ENCODE measurements around the gene EXOSC2. TPM values are rescaled to one million over a fixed set of nuclear protein-coding genes. Genes with fewer than 3 reads are reported as not detected.

EXOSC2 gene
- total and polyA plus RNA-seq, 4 donors = 9.5 to 20.2 (median 17.8) TPM

DNA sequence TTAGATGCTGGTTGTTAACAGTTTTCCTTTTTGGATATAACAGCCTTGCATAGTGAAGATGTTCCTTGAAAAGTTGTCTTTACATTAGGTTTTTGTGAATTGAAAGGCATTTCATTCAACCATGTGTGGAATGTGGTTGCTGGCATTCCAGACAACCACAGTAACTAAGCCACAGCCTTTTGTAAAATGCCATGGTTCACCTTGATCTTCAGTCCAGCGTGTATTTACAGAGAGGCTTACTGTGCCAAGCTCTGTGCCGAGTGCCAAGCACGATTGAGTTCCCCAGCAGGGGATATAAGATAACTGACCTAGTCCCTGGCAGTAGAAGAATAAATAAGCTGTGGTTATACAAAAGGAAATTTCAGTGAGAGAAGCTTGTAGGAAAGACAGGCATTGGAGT is 4.9 kb downstream of the EXOSC2 start:
- no peak overlapping the region for H3K27ac ChIP-seq (ENCODE audit: low read depth in 1 of 2, low read length in 2 of 2)
- H3K4me1 ChIP-seq (ENCODE audit: control insufficient read depth in 1 of 2, insufficient read depth in 2 of 2, low read length in 2 of 2) = no peaks in the 10 kb centered on the region
- no peaks in the 10 kb centered on the region for H3K27me3 ChIP-seq (ENCODE audit: control insufficient read depth in 1 of 2, insufficient read depth in 2 of 2, low read length in 1 of 2)
- H3K36me3 ChIP-seq (ENCODE audit: control insufficient read depth in 1 of 2, insufficient read depth in 2 of 2, low read length in 1 of 2) = peaks cover 0 to 10% of the 10 kb centered on the region in 2 donors
- no peaks in the 10 kb centered on the region for H3K9me3 ChIP-seq (ENCODE audit: control insufficient read depth, low read length)
- peak in 1 of 2 donors; percentile 19 for DNase-seq
- 39 to 48% methylated on average over 3 of the region's 3 CpGs for WGBS, 2 donors
- H3K4me3 ChIP-seq (ENCODE audit: low read length in 2 of 2) = no peak overlapping the region
- intact Hi-C loops (cut with DNase I) = no loop called here
- no peak for ATAC-seq (ENCODE audit: low FRiP score)

DNA sequence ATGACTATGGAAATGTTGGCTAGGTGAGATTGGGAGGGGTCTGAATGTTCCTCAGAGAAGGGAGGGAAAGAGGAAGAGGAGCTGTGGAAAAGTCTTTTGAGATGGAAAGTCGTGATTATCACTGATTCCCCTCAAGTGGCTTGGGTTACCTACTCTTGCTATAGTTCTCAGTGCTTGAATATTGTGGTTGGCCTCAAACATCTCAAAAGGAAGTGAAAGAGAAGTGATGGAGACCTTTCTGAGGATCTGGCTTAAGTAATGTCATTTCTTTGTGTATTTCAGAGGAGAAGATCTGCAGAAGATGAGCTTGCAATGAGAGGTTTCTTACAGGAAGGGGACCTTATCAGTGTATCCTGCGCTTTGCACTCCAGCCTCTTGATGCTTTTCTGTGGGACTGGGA is 5.5 kb downstream of the EXOSC2 start:
- intact Hi-C loops (cut with DNase I) = no loop called here
- no peak overlapping the region for H3K4me3 ChIP-seq (ENCODE audit: low read length in 2 of 2)
- no peaks in the 10 kb centered on the region for H3K4me1 ChIP-seq (ENCODE audit: control insufficient read depth in 1 of 2, insufficient read depth in 2 of 2, low read length in 2 of 2)
- 91 to 97% methylated on average over 2 of the region's 2 CpGs for WGBS, 2 donors
- ATAC-seq (ENCODE audit: low FRiP score) = no peak
- H3K9me3 ChIP-seq (ENCODE audit: control insufficient read depth, low read length) = no peaks in the 10 kb centered on the region
- H3K27ac ChIP-seq (ENCODE audit: low read depth in 1 of 2, low read length in 2 of 2) = no peak overlapping the region
- peaks cover 4 to 12% of the 10 kb centered on the region in 2 donors for H3K36me3 ChIP-seq (ENCODE audit: control insufficient read depth in 1 of 2, insufficient read depth in 2 of 2, low read length in 1 of 2)
- DNase-seq = no peak
- no peaks in the 10 kb centered on the region for H3K27me3 ChIP-seq (ENCODE audit: control insufficient read depth in 1 of 2, insufficient read depth in 2 of 2, low read length in 1 of 2)

DNA sequence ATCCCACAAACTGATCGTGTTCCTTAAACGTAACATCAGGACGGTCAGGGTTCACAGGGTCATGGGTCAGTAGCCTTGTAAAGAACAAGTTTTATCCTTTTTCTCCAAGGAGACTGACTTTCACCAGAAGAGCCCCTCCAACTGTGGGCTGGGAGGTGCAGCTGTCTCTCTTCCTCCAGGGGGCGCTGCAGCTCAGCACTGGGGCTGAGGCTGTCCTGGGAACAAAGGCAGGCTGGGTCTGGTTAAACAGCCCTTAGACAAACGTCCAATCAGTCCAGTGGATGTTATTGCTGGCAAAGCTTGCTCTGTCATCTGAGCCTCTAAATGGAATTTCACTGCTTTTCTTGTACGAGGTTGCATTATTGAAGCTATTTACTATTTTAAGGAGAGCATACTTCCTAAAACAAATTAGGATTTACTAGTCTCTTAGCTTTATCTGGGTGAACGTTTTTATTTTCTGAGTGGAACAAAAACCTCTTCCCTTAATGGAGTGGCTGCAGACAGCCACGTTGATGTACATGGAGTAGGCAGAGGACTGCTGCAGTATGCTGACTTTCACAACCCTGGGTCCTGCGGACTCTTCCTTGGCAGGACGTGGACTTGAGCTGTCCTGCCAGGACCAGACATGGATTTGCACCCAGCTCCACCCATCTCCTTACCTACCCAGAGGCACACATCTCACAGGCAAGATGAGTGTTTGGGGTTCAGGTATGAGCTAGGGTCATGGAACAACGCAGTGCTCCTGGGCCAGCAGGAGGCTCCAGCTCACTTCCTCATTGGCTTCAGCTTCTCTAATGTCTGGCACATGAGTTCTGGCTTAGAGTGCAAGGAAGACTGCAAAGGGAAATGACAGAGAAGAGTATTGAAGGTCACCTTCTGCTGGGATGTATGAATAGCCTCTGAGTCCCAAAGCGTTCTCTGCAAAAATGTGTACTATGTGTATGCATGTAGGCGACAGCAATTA is 7.8 kb downstream of the EXOSC2 start:
- 20 to 26% methylated on average over 13 of the region's 13 CpGs for WGBS, 2 donors
- Histone ChIP-seq H3K9me3 (ENCODE audit: control insufficient read depth, low read length) (no peaks in the 10 kb centered on the region), H3K4me3 (ENCODE audit: low read length in 2 of 2) (no peak overlapping the region), H3K36me3 (ENCODE audit: control insufficient read depth in 1 of 2, insufficient read depth in 2 of 2, low read length in 1 of 2) (peaks cover 4 to 12% of the 10 kb centered on the region in 2 donors), H3K27ac (ENCODE audit: low read depth in 1 of 2, low read length in 2 of 2) (peak overlapping the region in 1 of 2 donors; percentile 11), H3K4me1 (ENCODE audit: control insufficient read depth in 1 of 2, insufficient read depth in 2 of 2, low read length in 2 of 2) (no peaks in the 10 kb centered on the region), H3K27me3 (ENCODE audit: control insufficient read depth in 1 of 2, insufficient read depth in 2 of 2, low read length in 1 of 2) (no peaks in the 10 kb centered on the region)
- DNase-seq = peak; percentile 87 to 92
- intact Hi-C loops (cut with DNase I) = loop anchor here (5.0 to 10.0 kb wide), 2 partner anchors 241 to 343 kb away; no protein-coding TSS in a partner anchor
- ATAC-seq (ENCODE audit: low FRiP score) = peak; percentile 94

DNA sequence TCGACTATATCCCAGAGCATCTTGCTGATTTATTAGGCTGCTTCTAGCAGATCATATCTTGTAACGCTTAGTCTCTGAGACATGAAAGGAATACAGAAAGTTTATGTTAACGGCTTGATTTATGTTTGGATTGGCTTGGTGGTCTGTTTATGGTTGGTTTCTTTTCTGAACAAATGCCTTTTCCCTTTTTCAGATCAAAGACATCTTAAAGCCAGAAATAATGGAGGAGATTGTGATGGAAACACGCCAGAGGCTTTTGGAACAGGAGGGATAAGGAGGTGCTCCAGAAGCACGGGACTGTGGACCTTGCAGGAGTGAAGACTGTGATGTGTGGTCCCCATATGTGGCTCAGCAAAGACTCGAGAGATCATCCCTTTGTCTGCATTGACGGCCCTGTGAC is 9.9 kb downstream of the EXOSC2 start:
- Histone ChIP-seq H3K9me3 (ENCODE audit: control insufficient read depth, low read length) (no peaks in the 10 kb centered on the region), H3K27ac (ENCODE audit: low read depth in 1 of 2, low read length in 2 of 2) (no peak overlapping the region), H3K27me3 (ENCODE audit: control insufficient read depth in 1 of 2, insufficient read depth in 2 of 2, low read length in 1 of 2) (no peaks in the 10 kb centered on the region), H3K4me1 (ENCODE audit: control insufficient read depth in 1 of 2, insufficient read depth in 2 of 2, low read length in 2 of 2) (no peaks in the 10 kb centered on the region), H3K36me3 (ENCODE audit: control insufficient read depth in 1 of 2, insufficient read depth in 2 of 2, low read length in 1 of 2) (peaks cover 4 to 9% of the 10 kb centered on the region in 2 donors), H3K4me3 (ENCODE audit: low read length in 2 of 2) (no peak overlapping the region)
- DNase-seq = no peak
- intact Hi-C loops (cut with DNase I) = loop anchor here (5.0 to 10.0 kb wide), 2 partner anchors 239 to 341 kb away; no protein-coding TSS in a partner anchor
- 76 to 78% methylated on average over 7 of the region's 7 CpGs for WGBS, 2 donors
- no peak for ATAC-seq (ENCODE audit: low FRiP score)

DNA sequence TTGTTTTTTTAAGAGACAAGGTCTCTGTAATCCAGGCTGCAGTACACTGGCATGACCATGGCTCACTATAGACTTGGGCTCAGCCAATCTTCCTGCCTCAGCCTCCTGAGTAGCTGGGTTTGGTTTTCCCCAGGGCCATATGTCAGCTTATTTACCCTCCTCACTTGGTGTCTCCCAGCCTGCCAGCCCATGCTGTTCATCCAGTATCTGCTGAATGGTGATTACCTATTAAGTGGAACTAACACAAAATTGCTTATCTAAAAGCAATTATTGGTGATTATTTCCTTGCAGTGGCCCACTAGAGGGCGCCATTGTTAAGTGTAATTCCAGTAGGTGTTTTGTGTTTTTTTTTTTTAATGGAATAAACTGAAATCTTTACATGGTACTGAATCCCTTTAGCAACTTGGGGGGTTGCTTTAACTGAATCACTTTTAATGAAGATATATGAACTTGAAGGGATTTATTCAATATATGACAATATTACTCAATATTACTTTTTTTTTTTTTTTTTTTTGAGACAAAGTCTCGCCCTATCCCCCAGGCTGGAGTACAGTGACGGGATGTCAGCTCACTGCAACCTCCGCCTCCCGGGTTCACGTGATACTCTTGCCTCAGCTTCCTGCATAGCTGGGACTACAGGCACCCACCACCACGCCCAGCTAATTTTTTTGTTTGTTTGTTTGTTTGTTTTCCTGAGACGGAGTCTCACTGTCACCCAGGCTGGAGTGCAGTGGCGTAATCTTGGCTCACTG is 13.8 kb downstream of the EXOSC2 start:
- Histone ChIP-seq H3K9me3 (ENCODE audit: control insufficient read depth, low read length) (no peaks in the 10 kb centered on the region), H3K4me3 (ENCODE audit: low read length in 2 of 2) (no peak overlapping the region), H3K4me1 (ENCODE audit: control insufficient read depth in 1 of 2, insufficient read depth in 2 of 2, low read length in 2 of 2) (no peaks in the 10 kb centered on the region), H3K27ac (ENCODE audit: low read depth in 1 of 2, low read length in 2 of 2) (no peak overlapping the region), H3K27me3 (ENCODE audit: control insufficient read depth in 1 of 2, insufficient read depth in 2 of 2, low read length in 1 of 2) (no peaks in the 10 kb centered on the region), H3K36me3 (ENCODE audit: control insufficient read depth in 1 of 2, insufficient read depth in 2 of 2, low read length in 1 of 2) (peaks cover 4 to 5% of the 10 kb centered on the region in 2 donors)
- 46% methylated on average over 9 of the region's 9 CpGs for whole genome bisulfite sequencing, 2 donors
- intact Hi-C loops (cut with DNase I) = loop anchor here (2.0 to 10.0 kb wide), 5 partner anchors 155 to 340 kb away; no protein-coding TSS in a partner anchor
- ATAC-seq (ENCODE audit: low FRiP score) (no peak), DNase-seq (peak; percentile 71 to 83)

DNA sequence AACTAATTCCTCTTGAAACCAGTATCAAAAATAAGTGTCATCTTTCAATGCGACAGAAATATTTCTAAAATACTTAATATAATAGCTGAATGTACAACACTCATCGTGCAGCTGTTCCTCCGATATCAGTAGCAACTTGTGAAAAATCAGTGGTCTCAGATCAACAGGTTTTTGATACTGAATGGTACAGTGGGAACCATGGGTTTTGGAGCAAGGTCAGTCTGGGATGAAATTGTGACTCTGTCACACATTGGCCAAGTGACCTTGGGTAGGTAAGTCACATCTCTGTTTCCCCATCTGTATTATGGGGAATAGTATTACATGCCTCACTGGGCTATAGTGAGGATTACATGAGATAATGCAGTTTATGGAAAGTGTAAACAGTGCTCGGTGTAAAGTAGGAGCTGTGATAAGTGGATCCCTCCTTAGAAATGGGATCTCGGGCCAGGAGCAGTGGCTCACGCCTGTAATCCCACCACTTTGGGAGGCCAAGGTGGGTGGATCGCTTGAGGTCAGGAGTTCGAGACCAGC is 17.3 kb downstream of the EXOSC2 start:
- ATAC-seq (ENCODE audit: low FRiP score) = no peak
- no peaks in the 10 kb centered on the region for H3K36me3 ChIP-seq (ENCODE audit: control insufficient read depth in 1 of 2, insufficient read depth in 2 of 2, low read length in 1 of 2)
- no peak overlapping the region for H3K27ac ChIP-seq (ENCODE audit: low read depth in 1 of 2, low read length in 2 of 2)
- no peaks in the 10 kb centered on the region for H3K9me3 ChIP-seq (ENCODE audit: control insufficient read depth, low read length)
- WGBS, 2 donors = 89 to 91% methylated on average over 8 of the region's 8 CpGs
- DNase-seq = no peak
- intact Hi-C loops (cut with DNase I) = loop anchor here in 1 of 2 donors (5.0 kb wide), 2 partner anchors 71 to 151 kb away; no protein-coding TSS in a partner anchor
- no peaks in the 10 kb centered on the region for H3K27me3 ChIP-seq (ENCODE audit: control insufficient read depth in 1 of 2, insufficient read depth in 2 of 2, low read length in 1 of 2)
- no peak overlapping the region for H3K4me3 ChIP-seq (ENCODE audit: low read length in 2 of 2)
- peaks cover 0 to 3% of the 10 kb centered on the region in 2 donors for H3K4me1 ChIP-seq (ENCODE audit: control insufficient read depth in 1 of 2, insufficient read depth in 2 of 2, low read length in 2 of 2)

DNA sequence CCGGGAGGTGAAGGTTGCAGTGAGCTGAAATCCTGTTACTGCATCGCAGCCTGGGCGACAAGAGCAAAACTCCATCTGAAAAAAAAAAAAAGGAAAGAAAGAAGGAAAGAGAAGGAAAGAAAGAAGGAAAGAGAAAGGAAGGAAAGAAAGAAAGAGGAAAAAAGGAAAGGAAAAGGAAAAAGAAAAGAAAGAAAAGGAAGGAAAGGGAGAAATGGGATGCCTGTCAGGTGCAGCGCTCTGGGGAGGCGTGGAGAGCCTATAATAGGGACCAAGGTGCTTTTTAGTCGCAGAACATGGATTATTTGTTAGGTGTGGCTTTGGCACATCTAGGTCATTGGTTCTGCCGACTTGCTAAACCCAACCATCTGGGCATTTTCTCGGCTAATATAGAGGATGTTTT is 17.9 kb downstream of the EXOSC2 start:
- DNase-seq (no peak), ATAC-seq (ENCODE audit: low FRiP score) (no peak)
- H3K36me3 ChIP-seq (ENCODE audit: control insufficient read depth in 1 of 2, insufficient read depth in 2 of 2, low read length in 1 of 2) = no peaks in the 10 kb centered on the region
- peaks cover 0 to 3% of the 10 kb centered on the region in 2 donors for H3K4me1 ChIP-seq (ENCODE audit: control insufficient read depth in 1 of 2, insufficient read depth in 2 of 2, low read length in 2 of 2)
- no peaks in the 10 kb centered on the region for H3K27me3 ChIP-seq (ENCODE audit: control insufficient read depth in 1 of 2, insufficient read depth in 2 of 2, low read length in 1 of 2)
- H3K27ac ChIP-seq (ENCODE audit: low read depth in 1 of 2, low read length in 2 of 2) = no peak overlapping the region
- WGBS, 2 donors = 92 to 95% methylated on average over 8 of the region's 8 CpGs
- intact Hi-C loops (cut with DNase I) = loop anchor here in 1 of 2 donors (5.0 kb wide), 2 partner anchors 71 to 151 kb away; no protein-coding TSS in a partner anchor
- H3K9me3 ChIP-seq (ENCODE audit: control insufficient read depth, low read length) = no peaks in the 10 kb centered on the region
- no peak overlapping the region for H3K4me3 ChIP-seq (ENCODE audit: low read length in 2 of 2)

DNA sequence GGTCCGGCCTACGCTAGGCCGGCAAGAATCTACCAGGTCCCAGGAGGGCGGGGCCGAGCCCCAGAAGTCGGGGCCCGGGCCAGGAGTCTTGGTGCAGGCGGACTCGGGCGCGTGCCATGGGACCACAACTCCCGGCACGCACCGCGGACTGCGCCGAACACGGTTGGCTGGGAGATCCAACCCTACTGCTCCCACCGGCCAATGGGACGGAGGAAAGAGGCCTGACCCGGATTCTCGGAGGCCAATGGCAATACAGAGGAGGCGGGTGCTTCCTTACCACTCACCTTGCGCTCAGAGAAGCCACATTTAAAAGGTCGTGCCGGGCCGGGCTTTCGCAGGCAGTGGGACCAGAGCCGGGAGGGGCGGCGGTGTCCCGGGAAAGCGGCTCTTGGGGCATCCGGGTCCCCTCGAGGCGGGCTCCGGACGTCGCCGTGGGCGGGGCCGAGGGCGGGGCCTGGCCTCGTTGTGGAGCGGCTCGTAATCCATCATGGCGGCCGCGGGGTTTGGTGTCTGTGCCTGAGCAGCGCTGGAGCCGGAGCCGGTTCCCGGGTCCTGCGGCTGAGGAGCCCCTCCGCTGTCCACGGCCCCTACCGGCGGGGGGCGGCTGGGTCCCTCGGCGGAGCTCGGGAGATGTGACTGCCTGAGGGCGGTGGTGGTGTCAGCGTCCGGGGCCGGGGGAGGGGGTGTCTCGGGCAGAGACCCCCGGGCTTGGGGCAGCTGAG is 19.1 kb downstream of the EXOSC2 start:
- peak; percentile 98 for ATAC-seq (ENCODE audit: low FRiP score)
- intact Hi-C loops (cut with DNase I) = loop anchor here in 1 of 2 donors (5.0 kb wide), 2 partner anchors 70 to 150 kb away; no protein-coding TSS in a partner anchor
- Histone ChIP-seq H3K36me3 (ENCODE audit: control insufficient read depth in 1 of 2, insufficient read depth in 2 of 2, low read length in 1 of 2) (no peaks in the 10 kb centered on the region), H3K9me3 (ENCODE audit: control insufficient read depth, low read length) (no peaks in the 10 kb centered on the region), H3K27ac (ENCODE audit: low read depth in 1 of 2, low read length in 2 of 2) (peak overlapping the region in 1 of 2 donors; percentile 78), H3K27me3 (ENCODE audit: control insufficient read depth in 1 of 2, insufficient read depth in 2 of 2, low read length in 1 of 2) (no peaks in the 10 kb centered on the region), H3K4me3 (ENCODE audit: low read length in 2 of 2) (peak overlapping the region; percentile 36 to 83), H3K4me1 (ENCODE audit: control insufficient read depth in 1 of 2, insufficient read depth in 2 of 2, low read length in 2 of 2) (peaks cover 0 to 3% of the 10 kb centered on the region in 2 donors)
- 0% methylated on average over 62 to 68 of the region's 68 CpGs for WGBS, 2 donors
- peak; percentile 99 for DNase-seq
